ENCODE results near the gene SEMA3F.

Gene SEMA3F

DNA sequence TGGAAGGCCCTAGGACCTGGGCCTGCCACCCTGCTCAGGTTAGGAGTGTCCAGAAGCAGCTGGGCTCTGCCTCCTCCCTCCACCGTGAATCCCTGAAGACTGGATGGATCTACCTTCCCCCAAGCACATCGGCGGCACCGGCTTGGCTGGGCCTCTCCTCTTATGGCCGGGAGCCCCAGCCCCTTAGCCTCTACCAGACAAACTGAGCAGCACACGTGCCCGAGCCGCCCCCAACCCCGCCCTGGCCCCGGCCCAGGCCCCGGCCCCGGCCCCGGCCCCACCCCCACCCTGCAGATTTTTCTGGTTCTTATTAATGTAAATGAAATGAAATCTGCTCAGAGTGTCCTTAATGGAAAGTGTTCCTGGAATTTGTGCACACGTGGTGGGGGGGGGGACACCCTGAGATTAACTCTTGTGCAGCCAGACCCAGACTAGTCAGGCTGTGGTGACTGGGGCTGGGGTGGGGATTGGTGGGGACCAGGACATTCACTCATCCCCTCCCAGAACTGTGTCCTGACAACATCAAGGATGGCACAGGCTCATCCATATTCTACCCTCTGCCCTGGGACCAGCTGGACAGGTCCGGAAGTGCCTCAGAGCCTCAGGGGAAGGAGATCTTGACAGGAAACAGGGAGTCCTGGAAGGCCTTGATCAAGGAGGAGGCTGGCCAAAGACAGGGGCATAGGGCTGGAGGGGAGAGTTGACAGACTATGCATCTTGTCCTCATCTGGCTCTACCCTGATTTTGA is 30.9 kb upstream of the SEMA3F start:
- in situ Hi-C loops (cut with MboI; ENCODE audit: low sequenced_read_pairs, unreplicated experiment): no loop called here
- no peak for TF ChIP-seq CTCF (IDR thresholded peaks at IDR 0.05; ENCODE audit: borderline replicate concordance, control extremely low read depth, extremely low read depth, insufficient read depth, missing control alignments)
- peak; percentile 29 for DNase-seq (ENCODE audit: low spot score)

DNA sequence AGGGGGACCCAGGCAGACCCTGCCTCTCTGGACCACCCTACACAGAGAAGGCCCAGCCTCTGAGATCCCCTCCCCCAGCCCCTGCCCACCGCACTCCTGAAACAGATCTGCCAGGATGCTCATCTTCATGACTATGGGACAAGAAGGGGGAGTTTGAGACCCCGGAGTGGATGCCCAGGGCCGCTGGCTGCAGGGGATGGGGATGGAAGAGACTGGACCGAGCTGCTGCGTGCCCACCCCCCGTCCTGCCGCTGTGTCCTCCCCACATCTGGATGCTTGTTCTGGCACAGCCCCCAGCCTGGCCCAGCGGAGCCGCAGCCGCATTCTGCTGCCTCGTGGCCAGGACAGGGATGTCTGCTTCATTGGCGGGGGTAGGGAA is 30.3 kb upstream of the SEMA3F start:
- in situ Hi-C loops (cut with MboI; ENCODE audit: low sequenced_read_pairs, unreplicated experiment): no loop called here
- no peak for TF ChIP-seq CTCF (IDR thresholded peaks at IDR 0.05; ENCODE audit: borderline replicate concordance, control extremely low read depth, extremely low read depth, insufficient read depth, missing control alignments)
- DNase-seq (ENCODE audit: low spot score): no peak

DNA sequence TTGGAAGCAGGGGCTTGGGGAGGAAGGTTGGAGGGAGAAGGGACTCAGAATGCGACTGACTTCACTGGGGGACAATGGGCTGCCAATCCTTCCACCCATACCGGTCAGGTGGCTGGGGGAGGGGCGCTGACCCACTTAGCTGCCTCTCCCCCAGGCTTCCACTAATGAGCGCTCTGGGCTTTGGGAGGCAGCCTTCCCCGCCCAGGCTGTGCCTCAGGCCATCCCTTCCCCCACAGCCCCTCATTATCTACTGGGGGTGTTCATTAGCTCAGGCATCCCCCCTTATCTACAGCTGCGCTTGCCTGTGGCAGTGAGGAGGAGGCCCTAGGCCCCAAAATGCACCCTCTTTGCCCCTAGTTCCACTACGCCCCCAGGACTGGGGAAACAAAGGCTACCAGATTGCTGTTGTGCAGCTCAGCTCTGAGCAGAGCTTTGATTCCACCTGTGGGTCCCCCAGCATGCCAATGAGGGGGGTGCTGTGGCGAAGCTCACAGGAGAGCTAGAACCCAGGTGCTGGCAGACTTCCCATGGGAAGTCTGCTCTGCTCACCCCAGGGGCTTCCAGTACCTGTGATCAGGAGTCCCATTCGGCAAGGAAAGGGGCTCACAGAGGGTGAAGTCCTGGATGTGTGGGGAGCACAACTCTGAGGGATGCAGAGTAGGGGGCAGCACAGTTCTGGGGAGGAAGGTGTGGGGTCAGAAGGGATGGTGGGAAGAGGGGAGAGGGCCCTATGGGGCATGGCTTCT is 29.4 kb upstream of the SEMA3F start:
- TF ChIP-seq CTCF (IDR thresholded peaks at IDR 0.05; ENCODE audit: borderline replicate concordance, control extremely low read depth, extremely low read depth, insufficient read depth, missing control alignments): no peak
- no peak for DNase-seq (ENCODE audit: low spot score)
- in situ Hi-C loops (cut with MboI; ENCODE audit: low sequenced_read_pairs, unreplicated experiment): no loop called here

DNA sequence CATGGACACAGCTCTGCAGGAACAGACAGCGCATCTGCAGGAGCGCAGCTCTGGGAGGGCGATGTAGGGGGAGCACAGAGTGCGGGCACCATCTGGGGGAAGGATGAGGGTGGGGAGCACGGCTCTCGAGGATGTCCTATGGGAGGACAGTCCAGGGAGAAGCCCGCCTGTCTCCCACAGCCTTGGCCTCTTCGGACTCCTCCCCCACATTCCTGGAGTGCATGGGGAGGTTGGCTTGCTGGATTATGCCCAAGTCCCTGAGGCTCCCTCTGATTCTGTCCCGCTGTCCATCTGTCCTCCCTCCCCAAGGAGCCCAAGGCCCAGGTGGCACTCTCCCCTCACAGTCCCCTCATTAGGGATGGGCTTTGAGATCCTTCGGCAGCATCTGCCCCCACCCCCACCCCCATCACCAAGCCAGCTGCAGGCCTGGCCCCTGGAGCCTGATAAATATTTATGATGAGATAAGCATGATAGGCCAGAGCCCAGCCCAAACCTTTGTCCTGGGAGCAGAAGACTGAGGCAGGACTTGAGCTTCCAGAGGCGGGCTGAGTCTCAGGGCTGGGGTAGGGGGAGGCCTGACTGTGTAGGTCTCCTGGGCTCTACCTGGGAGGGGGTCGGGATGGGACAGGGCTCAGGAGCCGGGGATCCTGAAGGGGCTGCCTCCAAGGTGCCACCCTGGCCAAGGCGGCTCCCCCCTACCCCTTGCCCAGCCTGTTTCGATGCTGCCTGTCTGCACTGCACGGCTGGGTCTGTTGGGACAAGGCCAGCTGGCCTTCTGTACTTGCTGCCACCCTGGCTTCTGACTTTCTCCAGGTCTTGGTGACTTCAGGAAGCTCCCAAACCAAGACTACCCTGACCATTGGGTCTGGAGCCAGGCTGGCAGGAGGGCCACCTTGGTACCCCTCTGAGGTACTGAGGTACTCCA is 28.6 kb upstream of the SEMA3F start:
- DNase-seq (ENCODE audit: low spot score): peak; percentile 27
- in situ Hi-C loops (cut with MboI; ENCODE audit: low sequenced_read_pairs, unreplicated experiment): no loop called here
- TF ChIP-seq CTCF (IDR thresholded peaks at IDR 0.05; ENCODE audit: borderline replicate concordance, control extremely low read depth, extremely low read depth, insufficient read depth, missing control alignments): no peak

GRCh38 chr3:50127251-50127691 is 27.9 kb upstream of the SEMA3F start:
- TF ChIP-seq CTCF (IDR thresholded peaks at IDR 0.05; ENCODE audit: borderline replicate concordance, control extremely low read depth, extremely low read depth, insufficient read depth, missing control alignments): no peak
- DNase-seq (ENCODE audit: low spot score): peak; percentile 21
- in situ Hi-C loops (cut with MboI; ENCODE audit: low sequenced_read_pairs, unreplicated experiment): no loop called here

DNA sequence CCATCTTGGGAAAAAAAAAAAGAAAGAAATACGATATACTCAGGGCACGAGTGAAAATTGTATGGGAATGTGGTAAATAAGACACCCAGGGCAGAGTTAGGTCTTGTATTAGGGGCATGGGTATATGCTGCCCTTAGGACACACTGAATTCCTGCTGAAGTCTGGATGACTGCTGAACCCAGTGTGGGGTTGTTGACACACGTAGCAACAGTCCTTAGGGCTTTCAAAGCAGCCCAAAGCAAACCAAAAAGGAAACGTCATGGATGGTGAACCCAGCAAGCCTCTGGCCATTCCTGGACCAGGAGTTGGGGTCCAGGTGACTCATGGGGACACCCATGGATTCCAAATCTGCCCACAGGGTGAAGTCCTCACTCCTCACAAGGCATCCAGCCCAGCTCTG is 27.1 kb upstream of the SEMA3F start:
- no peak for DNase-seq (ENCODE audit: low spot score)
- in situ Hi-C loops (cut with MboI; ENCODE audit: low sequenced_read_pairs, unreplicated experiment): no loop called here
- TF ChIP-seq CTCF (IDR thresholded peaks at IDR 0.05; ENCODE audit: borderline replicate concordance, control extremely low read depth, extremely low read depth, insufficient read depth, missing control alignments): no peak

Data from GM13976 (cell line).